Progenitor cell of endocrine pancreas (in vitro differentiated cells): ENCODE data around the gene NOS1. TPM values are rescaled to one million over a fixed set of nuclear protein-coding genes. Genes with fewer than 3 reads are reported as not detected.
"Not testable (repeated sequence)": the region's sequence is repeated elsewhere in the genome, so short reads cannot be mapped to it uniquely, and the experiment has no call there.

ENCODE experiments used
- DNase-seq: peaks from one replicate; pipeline ENCODE4 v3.0.0; 2021; ENCODE audit warnings: low spot score; ENCODE audit not compliant: unreplicated experiment
- H3K27ac Mint-ChIP-seq: 2 replicates; pipeline ENCODE4 v1.8.0; 2021; ENCODE audit warnings: mild to moderate bottlenecking, moderate library complexity, mixed read lengths
- H3K27me3 Mint-ChIP-seq: 2 replicates; pipeline ENCODE4 v1.8.0; 2021; ENCODE audit warnings: mixed read lengths
- H3K36me3 Mint-ChIP-seq: 2 replicates; pipeline ENCODE4 v1.8.0; 2022; ENCODE audit warnings: mixed read lengths; ENCODE audit not compliant: insufficient read depth
- H3K4me1 Mint-ChIP-seq: 2 replicates; pipeline ENCODE4 v1.8.0; 2021; ENCODE audit warnings: low read depth, mixed read lengths
- H3K4me3 Mint-ChIP-seq: 2 replicates; pipeline ENCODE4 v1.8.0; 2021; ENCODE audit warnings: low read depth, mild to moderate bottlenecking, moderate library complexity, mixed read lengths
- H3K9me3 Mint-ChIP-seq: 2 replicates; pipeline ENCODE4 v1.8.0; 2021; ENCODE audit warnings: low read depth, mixed read lengths
- total RNA-seq: library from RNA; stranded (reverse); gene quantifications from 2 replicates; pipeline ENCODE4 v1.2.1, GENCODE V29; 2021
- TF ChIP-seq, protein P1 (sequence below): fragments of 200-600 bp; sonication (generic); IDR thresholded peaks from one replicate; pipeline ENCODE4 v1.5.0; 2021; ENCODE audit warnings: antibody characterized with exemption, mild to moderate bottlenecking; ENCODE audit not compliant: unreplicated experiment

NOS1 gene
- total RNA-seq, 1 donor from 2014 or later = 0.48 TPM

DNA sequence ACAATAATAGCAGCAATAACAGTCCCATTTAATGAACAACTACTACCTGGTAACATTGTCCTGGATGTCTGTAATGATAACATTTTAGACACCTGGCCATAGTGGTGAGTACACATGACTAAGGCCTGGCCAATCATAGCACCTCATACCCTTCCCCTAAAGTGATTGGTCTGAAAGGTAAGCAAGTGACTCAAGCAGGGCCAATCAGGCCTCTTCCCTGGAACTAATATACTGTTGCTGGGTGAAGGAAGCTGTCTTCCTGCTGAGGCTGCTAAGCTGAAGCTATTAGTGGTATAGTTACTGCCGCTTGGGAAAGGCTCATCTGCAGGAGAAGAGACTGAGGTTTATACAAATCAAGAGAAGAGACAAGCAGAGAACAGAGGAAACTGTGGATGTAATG is 18.7 kb upstream of the NOS1 start:
- H3K27ac Mint-ChIP-seq = no peak overlapping the region
- peaks cover 4% of the 10 kb centered on the region for H3K9me3 Mint-ChIP-seq
- TF ChIP-seq, protein P1, sequence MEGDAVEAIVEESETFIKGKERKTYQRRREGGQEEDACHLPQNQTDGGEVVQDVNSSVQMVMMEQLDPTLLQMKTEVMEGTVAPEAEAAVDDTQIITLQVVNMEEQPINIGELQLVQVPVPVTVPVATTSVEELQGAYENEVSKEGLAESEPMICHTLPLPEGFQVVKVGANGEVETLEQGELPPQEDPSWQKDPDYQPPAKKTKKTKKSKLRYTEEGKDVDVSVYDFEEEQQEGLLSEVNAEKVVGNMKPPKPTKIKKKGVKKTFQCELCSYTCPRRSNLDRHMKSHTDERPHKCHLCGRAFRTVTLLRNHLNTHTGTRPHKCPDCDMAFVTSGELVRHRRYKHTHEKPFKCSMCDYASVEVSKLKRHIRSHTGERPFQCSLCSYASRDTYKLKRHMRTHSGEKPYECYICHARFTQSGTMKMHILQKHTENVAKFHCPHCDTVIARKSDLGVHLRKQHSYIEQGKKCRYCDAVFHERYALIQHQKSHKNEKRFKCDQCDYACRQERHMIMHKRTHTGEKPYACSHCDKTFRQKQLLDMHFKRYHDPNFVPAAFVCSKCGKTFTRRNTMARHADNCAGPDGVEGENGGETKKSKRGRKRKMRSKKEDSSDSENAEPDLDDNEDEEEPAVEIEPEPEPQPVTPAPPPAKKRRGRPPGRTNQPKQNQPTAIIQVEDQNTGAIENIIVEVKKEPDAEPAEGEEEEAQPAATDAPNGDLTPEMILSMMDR = no peak
- no peaks in the 10 kb centered on the region for H3K4me1 Mint-ChIP-seq
- H3K4me3 Mint-ChIP-seq = no peak overlapping the region
- H3K36me3 Mint-ChIP-seq = no peaks in the 10 kb centered on the region
- peaks cover 49% of the 10 kb centered on the region for H3K27me3 Mint-ChIP-seq
- no peak for DNase-seq

DNA sequence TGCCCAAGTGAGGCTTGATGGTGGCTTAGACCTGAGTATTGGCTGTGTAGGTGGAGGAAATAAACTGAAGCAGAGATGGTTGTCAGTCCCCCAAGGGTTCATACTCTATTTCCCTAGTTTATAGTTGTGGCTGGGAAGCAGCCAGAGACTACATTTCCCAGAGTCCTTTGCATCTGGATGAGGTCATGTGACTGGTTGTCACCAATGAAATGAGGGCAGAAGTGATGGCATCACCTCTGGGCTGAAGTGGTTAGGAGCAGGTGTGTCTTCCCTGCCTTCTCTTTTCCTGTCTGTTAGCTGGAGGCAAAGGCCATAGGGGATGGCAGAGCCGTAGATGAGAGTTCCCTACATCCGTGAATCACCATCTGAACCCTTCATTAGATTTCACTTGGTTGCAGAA is 16.3 kb upstream of the NOS1 start:
- no peak for DNase-seq
- Mint-ChIP-seq H3K27me3 (peaks cover 42% of the 10 kb centered on the region), H3K27ac (no peak overlapping the region), H3K4me3 (no peak overlapping the region), H3K9me3 (peaks cover 7% of the 10 kb centered on the region), H3K4me1 (no peaks in the 10 kb centered on the region), H3K36me3 (no peaks in the 10 kb centered on the region)
- TF ChIP-seq, protein P1 = no peak

DNA sequence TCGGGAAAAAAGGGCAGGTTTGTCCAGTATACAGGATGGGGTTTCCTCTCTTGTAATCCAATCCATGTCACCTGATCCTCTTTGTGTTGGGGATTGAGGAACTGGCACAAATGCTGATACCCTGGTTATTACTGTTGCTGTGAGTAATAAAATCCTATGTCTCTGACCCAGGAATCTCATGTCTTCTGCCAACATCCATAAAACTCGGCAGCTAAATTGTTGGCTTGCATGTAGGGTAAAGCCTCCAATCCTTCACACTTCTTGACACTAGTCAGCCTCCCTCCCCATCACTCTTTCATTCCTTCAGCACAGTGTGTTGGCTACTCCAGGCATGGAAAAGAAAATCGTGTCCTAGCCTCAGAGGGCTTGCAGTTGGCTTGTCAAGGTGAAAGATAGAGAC is 9.2 kb upstream of the NOS1 start:
- Mint-ChIP-seq H3K27me3 (peaks cover 67% of the 10 kb centered on the region), H3K36me3 (no peaks in the 10 kb centered on the region), H3K4me1 (no peaks in the 10 kb centered on the region)

DNA sequence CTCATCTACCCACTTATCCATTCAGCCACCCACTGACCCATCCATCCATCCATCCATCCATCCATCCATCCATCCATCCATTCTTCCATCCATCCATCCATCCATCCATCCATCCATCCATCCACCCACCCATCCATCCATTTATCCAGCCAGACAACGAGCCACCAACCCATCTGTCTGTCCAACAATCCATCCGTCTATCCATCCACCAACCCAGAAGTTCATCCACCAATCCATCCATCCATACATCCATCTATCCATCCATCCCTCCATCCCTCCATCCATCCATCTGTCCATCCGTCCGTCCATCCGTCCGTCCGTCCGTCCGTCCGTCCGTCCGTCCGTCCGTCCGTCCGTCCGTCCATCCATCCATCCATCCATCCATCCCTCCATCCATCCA is 8.6 kb upstream of the NOS1 start:
- H3K4me1 Mint-ChIP-seq, H3K9me3 Mint-ChIP-seq, DNase-seq, H3K27ac Mint-ChIP-seq, H3K4me3 Mint-ChIP-seq, H3K36me3 Mint-ChIP-seq: not testable (repeated sequence)
- H3K27me3 Mint-ChIP-seq = peaks cover 71% of the 10 kb centered on the region

More for the DNA sequence above, 9.2 kb upstream of the NOS1 start:
- peaks cover 10% of the 10 kb centered on the region for H3K9me3 Mint-ChIP-seq
- H3K4me3 Mint-ChIP-seq = no peak overlapping the region
- TF ChIP-seq, protein P1 = no peak
- no peak overlapping the region for H3K27ac Mint-ChIP-seq
- no peak for DNase-seq

DNA sequence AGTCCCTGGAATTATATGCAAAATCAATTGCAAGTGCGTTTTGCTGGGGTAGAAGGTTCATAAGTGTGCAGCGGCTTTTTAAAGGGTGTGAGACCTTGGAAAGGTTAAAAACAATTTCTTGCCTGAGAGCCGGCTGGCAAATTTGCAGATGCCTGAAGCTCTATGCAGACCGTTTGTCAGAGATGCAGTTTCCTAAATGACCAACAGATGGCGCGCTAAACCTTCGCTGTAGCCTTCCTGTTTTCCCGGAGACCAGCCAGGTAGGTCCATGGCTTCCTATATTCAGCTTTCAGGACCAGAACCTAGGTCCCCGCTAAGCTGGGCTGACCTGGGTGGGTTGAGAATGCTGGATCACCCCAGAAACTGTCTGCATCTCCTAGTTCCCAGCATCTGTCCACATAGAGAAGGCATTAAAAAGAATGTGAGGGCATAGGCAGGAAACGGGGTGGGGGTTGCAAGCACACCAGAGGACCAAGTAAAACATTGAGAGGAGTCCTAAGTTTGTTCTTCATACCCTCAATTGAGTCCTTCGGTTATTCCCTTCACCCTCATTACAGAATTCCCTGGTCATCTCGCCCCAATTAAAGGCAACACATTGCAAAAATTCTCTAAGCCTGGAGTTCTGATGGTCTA is 5.7 kb upstream of the NOS1 start:
- peaks cover 86% of the 10 kb centered on the region for H3K27me3 Mint-ChIP-seq
- H3K27ac Mint-ChIP-seq = peak overlapping the region; percentile 35
- peak; percentile 82 for DNase-seq
- H3K36me3 Mint-ChIP-seq = no peaks in the 10 kb centered on the region
- H3K9me3 Mint-ChIP-seq = peaks cover 3% of the 10 kb centered on the region
- no peaks in the 10 kb centered on the region for H3K4me1 Mint-ChIP-seq
- no peak overlapping the region for H3K4me3 Mint-ChIP-seq
- TF ChIP-seq, protein P1 = peak; percentile 90

DNA sequence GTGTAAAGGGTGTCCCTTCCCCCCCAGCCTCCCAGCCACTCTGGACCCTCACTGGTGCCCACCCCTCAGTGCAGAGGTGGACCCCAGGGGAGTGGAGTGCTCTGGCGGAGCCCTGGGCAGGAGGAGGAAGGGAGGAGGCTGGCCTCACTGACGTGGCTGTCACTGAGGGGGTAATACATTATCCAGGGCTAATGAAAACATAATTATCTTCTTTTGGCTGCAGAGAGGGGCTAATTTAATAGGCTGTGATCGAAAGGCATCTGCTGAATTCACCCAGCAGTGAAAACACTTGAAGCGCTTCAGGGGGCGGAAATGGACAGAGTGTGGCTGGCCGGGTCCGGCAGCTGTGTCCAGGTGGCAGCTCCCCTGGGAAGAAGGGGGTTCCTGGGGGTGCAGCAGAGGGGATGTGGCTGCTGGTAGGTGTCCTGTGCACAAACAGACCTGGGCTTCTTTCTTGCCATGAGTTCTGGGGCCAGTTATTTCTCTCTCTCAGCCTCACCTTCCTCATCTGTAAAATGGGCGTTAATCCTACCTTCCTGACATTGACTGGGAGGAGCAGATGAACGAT is 3.7 kb upstream of the NOS1 start:
- TF ChIP-seq, protein P1 = no peak
- Mint-ChIP-seq H3K27ac (no peak overlapping the region), H3K9me3 (peaks cover 1% of the 10 kb centered on the region), H3K27me3 (peaks cover 81% of the 10 kb centered on the region), H3K4me3 (no peak overlapping the region), H3K4me1 (no peaks in the 10 kb centered on the region), H3K36me3 (no peaks in the 10 kb centered on the region)
- DNase-seq = no peak
